Spleen (tissue), 11 donors: ENCODE data around the gene TANK. TPM values are rescaled to one million over a fixed set of nuclear protein-coding genes. Genes with fewer than 3 reads are reported as not detected.

Experiments used
- DNase-seq: peaks from one replicate; pipeline ENCODE4 v3.0.0-alpha.2; 2020
- H3K27ac ChIP-seq, 8 donors: fragments of 200-600 bp; sonication (generic) in 7 of 8; 1 replicate in 4 of 8; 2 replicates in 4 of 8; pipeline versions ENCODE4 v1.5.0 to v1.8.0; 2016 to 2021; ENCODE audit warnings: inconsistent platforms in 4 of 8, mild to moderate bottlenecking in 4 of 8, moderate library complexity in 1 of 8
- H3K27me3 ChIP-seq, 7 donors: fragments of 200-600 bp; sonication (generic) in 6 of 7; replicated peaks in 1 of 7; 1 replicate in 4 of 7; 2 replicates in 3 of 7; pipeline versions ENCODE4 v1.5.0 to v1.8.0; 2016 to 2021; ENCODE audit warnings: inconsistent platforms in 3 of 7, mild to moderate bottlenecking in 1 of 7
- H3K36me3 ChIP-seq, 6 donors: fragments of 200-600 bp; sonication (generic) in 5 of 6; 1 replicate in 4 of 6; 2 replicates in 2 of 6; pipeline versions ENCODE4 v1.5.0 to v1.8.0; 2016 to 2021; ENCODE audit warnings: inconsistent platforms in 2 of 6
- H3K4me1 ChIP-seq, 6 donors: fragments of 200-600 bp; sonication (generic) in 5 of 6; 1 replicate in 3 of 6; 2 replicates in 3 of 6; pipeline versions ENCODE4 v1.5.0 to v1.8.0; 2016 to 2021; ENCODE audit warnings: inconsistent platforms in 3 of 6
- H3K4me3 ChIP-seq, 8 donors: fragments of 200-600 bp; sonication (generic) in 7 of 8; 1 replicate in 4 of 8; 2 replicates in 4 of 8; pipeline versions ENCODE4 v1.5.0 to v1.8.0; 2016 to 2021; ENCODE audit warnings: inconsistent platforms in 4 of 8, mild to moderate bottlenecking in 4 of 8, moderate library complexity in 2 of 8
- H3K9me3 ChIP-seq, 8 donors: fragments of 200-600 bp; sonication (generic) in 7 of 8; 1 replicate in 4 of 8; 2 replicates in 4 of 8; pipeline versions ENCODE4 v1.5.0 to v1.8.0; 2016 to 2021; ENCODE audit warnings: inconsistent platforms in 4 of 8
- POLR2A ChIP-seq, 3 donors: fragments of 450-650 bp; IDR thresholded peaks; one replicate each; pipeline ENCODE4 v1.5.1; 2017; ENCODE audit warnings: antibody characterized with exemption in 3 of 3, mild to moderate bottlenecking in 1 of 3
- POLR2AphosphoS5 ChIP-seq, 3 donors: sonication (generic); formaldehyde crosslinking; IDR thresholded peaks; one replicate each; pipeline ENCODE4 v1.5.1; 2017; ENCODE audit warnings: antibody characterized with exemption in 3 of 3
- WGBS, 5 donors: extraction: QIAGEN DNeasy Blood & Tissue Kit in 3 of 5; methylation state at CpG; one replicate each; pipeline versions ENCODE4 v1.1.5 to v1.1.7; 2013 to 2018; 5-methylcytosine and 5-hydroxymethylcytosine counted together
- intact Hi-C: fragments of 100-400 bp; cut with DNase I; formaldehyde crosslinking; loops from one replicate; pipeline ENCODE4 v1.15.0; 2023; ENCODE audit warnings: low total_unique reads
- polyA plus RNA-seq, 3 donors: library from polyadenylated mRNA; stranded (reverse); fragments of 200-250 nt; gene quantifications; one replicate each; pipeline ENCODE4 v1.2.1, GENCODE V29; 2013
- total RNA-seq, 7 donors: library from RNA; depleted of rRNA in 3 of 7; stranded (reverse); fragments of >200 nt in 3 of 7; fragmentation: NEBNext Ultra II Directional in 4 of 7; extraction: Animal tissue kit (Norgen Biotek cat#: 25700) in 4 of 7; gene quantifications; one replicate each; pipeline versions ENCODE4 v1.1.0 to v1.2.1, GENCODE V29; 2016 to 2021
- TF ChIP-seq, protein P1 (sequence below), 11 experiments: fragments of 200-600 bp in 7 of 11; fragments of 450-650 bp in 4 of 11; sonication (generic) in 4 of 11; IDR thresholded peaks in 8 of 11; conservative IDR thresholded peaks in 3 of 11; 1 replicate in 7 of 11; 2 replicates in 4 of 11; pipeline versions ENCODE4 v1.4.0 to v1.8.0; 2016 to 2021; ENCODE audit warnings: antibody characterized with exemption in 11 of 11, inconsistent platforms in 4 of 11, mild to moderate bottlenecking in 1 of 11
- donor health status: healthy with polysubstance abuse.
- donor health status: DM: no; HTN: no; CAD: no; lungs with moderate emphysema.
- donor health status: DM: no; HTN: no; CAD: no.
- donor health status: Bipolar disorder and iron deficiency.
- donor health status: healthy.
- donor health status: DM: no; HTN: no; CAD: no.
- donor health status: DM: yes; HTN: yes; CAD: no.

TANK gene
- total and polyA plus RNA-seq, 10 donors, result 37.5 to 152 (median 120) TPM

DNA sequence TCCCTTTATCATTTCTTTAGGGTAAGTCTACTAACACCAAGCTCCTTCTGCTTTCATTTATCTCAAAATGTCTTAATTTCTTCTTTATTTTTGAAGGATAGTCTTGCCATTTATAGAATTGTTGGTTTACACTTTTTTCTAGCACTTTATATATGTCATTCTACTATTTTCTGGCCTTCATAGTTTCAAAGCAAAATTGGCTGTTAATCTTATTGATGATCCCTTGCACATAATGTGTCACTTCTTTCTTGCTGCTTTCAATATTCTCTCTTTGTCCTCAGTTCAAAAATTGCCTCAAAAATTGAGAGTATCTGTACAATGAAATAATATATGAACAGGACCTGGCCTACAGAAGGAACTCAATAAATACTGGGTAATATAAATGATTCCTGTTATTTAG is 7.9 kb upstream of the TANK start:
- H3K27me3 ChIP-seq, result no peaks in the 10 kb centered on the region
- TF ChIP-seq, protein P1, sequence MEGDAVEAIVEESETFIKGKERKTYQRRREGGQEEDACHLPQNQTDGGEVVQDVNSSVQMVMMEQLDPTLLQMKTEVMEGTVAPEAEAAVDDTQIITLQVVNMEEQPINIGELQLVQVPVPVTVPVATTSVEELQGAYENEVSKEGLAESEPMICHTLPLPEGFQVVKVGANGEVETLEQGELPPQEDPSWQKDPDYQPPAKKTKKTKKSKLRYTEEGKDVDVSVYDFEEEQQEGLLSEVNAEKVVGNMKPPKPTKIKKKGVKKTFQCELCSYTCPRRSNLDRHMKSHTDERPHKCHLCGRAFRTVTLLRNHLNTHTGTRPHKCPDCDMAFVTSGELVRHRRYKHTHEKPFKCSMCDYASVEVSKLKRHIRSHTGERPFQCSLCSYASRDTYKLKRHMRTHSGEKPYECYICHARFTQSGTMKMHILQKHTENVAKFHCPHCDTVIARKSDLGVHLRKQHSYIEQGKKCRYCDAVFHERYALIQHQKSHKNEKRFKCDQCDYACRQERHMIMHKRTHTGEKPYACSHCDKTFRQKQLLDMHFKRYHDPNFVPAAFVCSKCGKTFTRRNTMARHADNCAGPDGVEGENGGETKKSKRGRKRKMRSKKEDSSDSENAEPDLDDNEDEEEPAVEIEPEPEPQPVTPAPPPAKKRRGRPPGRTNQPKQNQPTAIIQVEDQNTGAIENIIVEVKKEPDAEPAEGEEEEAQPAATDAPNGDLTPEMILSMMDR (IDR thresholded peaks at IDR 0.05 in 8 of 11, conservative IDR thresholded peaks at IDR 0.05 in 3 of 11), result no peak
- TF ChIP-seq POLR2AphosphoS5 (IDR thresholded peaks at IDR 0.05) (no peak), POLR2A (IDR thresholded peaks at IDR 0.05) (no peak)
- no peak overlapping the region for H3K4me3 ChIP-seq
- intact Hi-C loops, result no loop called here
- H3K36me3 ChIP-seq, result peaks cover 0 to 51% (median 9%) of the 10 kb centered on the region in 6 donors
- peaks cover 3 to 59% (median 57%) of the 10 kb centered on the region in 8 donors for H3K9me3 ChIP-seq
- DNase-seq, result no peak
- peaks cover 0 to 27% (median under 1%) of the 10 kb centered on the region in 6 donors for H3K4me1 ChIP-seq
- H3K27ac ChIP-seq, result no peak overlapping the region

DNA sequence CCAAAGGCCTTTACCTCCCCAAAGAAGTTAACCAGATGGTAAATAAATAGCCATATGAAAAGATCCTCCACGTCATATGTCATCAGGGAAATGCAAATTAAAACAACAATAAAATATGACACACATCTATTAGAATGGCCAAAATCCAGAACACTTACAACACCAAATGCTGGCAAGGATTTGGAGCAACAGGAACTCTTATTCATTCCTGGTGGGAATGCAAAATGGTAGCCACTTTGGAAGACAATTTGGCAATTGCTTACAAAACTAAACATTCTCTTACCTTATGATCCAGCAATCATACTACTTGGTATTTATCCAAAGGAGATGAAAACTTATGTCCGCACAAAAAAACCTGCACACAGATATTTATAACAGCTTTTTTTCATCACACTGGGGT is 1.3 kb upstream of the TANK start:
- H3K27me3 ChIP-seq, result no peaks in the 10 kb centered on the region
- no peak for DNase-seq
- peaks cover 24 to 57% (median 41%) of the 10 kb centered on the region in 6 donors for H3K4me1 ChIP-seq
- H3K27ac ChIP-seq, result peak overlapping the region in 3 of 8 donors; percentile 99 to 100 (median 99)
- H3K9me3 ChIP-seq, result no peaks in the 10 kb centered on the region
- no peak overlapping the region for H3K4me3 ChIP-seq
- intact Hi-C loops, result no loop called here
- TF ChIP-seq POLR2AphosphoS5 (IDR thresholded peaks at IDR 0.05), result no peak
- no peak for TF ChIP-seq POLR2A (IDR thresholded peaks at IDR 0.05)
- TF ChIP-seq, protein P1 (IDR thresholded peaks at IDR 0.05 in 8 of 11, conservative IDR thresholded peaks at IDR 0.05 in 3 of 11), result no peak
- WGBS, 5 donors, result 93 to 97% (median 95%) methylated on average over 2 of the region's 2 CpGs
- H3K36me3 ChIP-seq, result peaks cover 0 to 10% (median 3%) of the 10 kb centered on the region in 6 donors

DNA sequence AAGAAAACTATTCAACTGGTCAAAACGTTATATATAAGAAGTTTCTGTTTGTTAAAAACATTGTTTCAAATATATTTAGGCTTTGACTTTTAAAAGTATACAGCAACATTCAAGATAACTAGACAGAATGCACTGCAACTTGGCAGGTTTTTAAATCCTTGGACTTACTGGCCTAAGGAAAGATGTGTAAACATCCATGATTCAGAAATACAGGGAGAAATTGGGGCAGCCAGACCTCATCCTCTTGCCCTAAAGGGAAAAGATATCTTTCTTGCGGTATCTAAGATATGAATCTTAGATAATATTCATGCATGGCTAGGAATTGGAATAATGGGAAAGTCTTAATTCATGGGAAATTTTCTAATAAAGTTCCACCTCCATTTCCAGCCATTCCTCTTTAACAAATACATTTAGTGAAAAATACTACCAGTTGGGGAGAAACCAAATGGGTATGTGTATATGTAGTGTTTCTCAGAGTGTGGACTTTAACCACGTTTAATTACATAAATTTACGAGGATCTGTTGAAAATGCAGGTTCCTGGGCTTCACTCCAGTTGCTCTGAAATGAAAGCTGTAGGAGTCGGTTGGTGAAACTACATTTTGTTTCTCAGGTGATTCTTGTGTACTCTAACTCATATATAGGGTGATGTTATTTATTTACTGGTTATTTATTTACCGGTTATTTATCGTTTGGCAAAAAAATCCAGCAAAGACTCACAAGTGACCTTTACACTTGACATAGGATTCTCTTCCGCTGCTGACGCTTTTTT is 587 bp upstream of the TANK start:
- intact Hi-C loops, result no loop called here
- Histone ChIP-seq H3K27ac (peak overlapping the region; percentile 89 to 100 (median 98)), H3K4me1 (peaks cover 28 to 57% (median 47%) of the 10 kb centered on the region in 6 donors), H3K4me3 (peak overlapping the region; percentile 4 to 83 (median 74)), H3K36me3 (peaks cover 0 to 18% (median 5%) of the 10 kb centered on the region in 6 donors), H3K27me3 (no peaks in the 10 kb centered on the region), H3K9me3 (no peaks in the 10 kb centered on the region)
- TF ChIP-seq, protein P1 (IDR thresholded peaks at IDR 0.05 in 8 of 11, conservative IDR thresholded peaks at IDR 0.05 in 3 of 11), result no peak
- no peak for TF ChIP-seq POLR2AphosphoS5 (IDR thresholded peaks at IDR 0.05)
- TF ChIP-seq POLR2A (IDR thresholded peaks at IDR 0.05), result no peak
- no peak for DNase-seq
- WGBS, 5 donors, result 23 to 30% (median 23%) methylated on average over 9 of the region's 9 CpGs

DNA sequence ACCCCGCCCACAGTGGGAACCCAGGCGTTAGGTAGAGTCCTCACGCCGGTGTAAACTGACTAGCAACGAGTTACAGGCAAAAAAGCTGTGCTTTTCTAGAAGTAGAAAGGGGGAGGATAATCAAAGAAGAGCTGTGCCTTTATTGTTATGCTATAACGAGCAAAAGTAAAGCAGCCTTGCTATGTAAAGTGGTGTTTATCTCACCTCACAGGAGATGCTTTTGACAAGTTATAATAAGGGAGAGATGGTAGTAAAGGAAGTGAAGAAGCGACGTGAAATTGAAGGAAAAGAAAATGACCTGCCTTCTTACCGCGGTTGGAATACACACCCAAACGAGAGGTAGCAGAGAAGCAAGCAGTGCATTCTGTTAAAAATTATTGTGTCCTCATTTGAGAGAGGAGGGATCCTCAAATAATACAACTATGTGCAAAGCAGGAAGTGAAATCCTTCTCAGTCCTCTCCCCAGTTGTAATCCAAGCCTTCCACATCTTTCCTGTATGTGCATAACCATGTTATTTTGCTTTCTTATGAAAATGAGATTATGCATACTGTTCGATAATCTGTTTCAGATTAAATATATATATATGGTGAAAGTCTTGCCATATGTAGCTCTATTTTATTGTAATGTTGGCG is 962 bp downstream of the TANK start:
- Histone ChIP-seq H3K27me3 (no peaks in the 10 kb centered on the region), H3K9me3 (no peaks in the 10 kb centered on the region), H3K27ac (peak overlapping the region; percentile 89 to 100 (median 98)), H3K4me1 (peaks cover 44 to 66% (median 63%) of the 10 kb centered on the region in 6 donors), H3K4me3 (peak overlapping the region; percentile 44 to 83 (median 74)), H3K36me3 (peaks cover 0 to 19% (median 5%) of the 10 kb centered on the region in 6 donors)
- intact Hi-C loops, result no loop called here
- TF ChIP-seq POLR2A (IDR thresholded peaks at IDR 0.05) (no peak), POLR2AphosphoS5 (IDR thresholded peaks at IDR 0.05) (no peak)
- TF ChIP-seq, protein P1 (IDR thresholded peaks at IDR 0.05 in 8 of 11, conservative IDR thresholded peaks at IDR 0.05 in 3 of 11), result no peak
- WGBS, 5 donors, result 7 to 12% (median 8%) methylated on average over 13 of the region's 13 CpGs
- DNase-seq, result no peak
